GM21423 (cell line): ENCODE measurements around the gene TPH2.

Source experiments
- ATAC-seq: cut with Tn5 transposase; IDR thresholded peaks from one replicate; pipeline ENCODE4 v1.9.1; 2021; ENCODE audit warnings: mild to moderate bottlenecking, moderate library complexity; ENCODE audit not compliant: unreplicated experiment

Gene TPH2

GRCh38 chr12:72030277-72030676 is 91.6 kb downstream of the TPH2 start:
- ATAC-seq, result no peak

- no peak for ATAC-seq
Observed at GRCh38 chr12:72031066-72031465, 92.4 kb downstream of the TPH2 start.

- no peak for ATAC-seq
Observed at GRCh38 chr12:72033991-72034390, 95.3 kb downstream of the TPH2 start.

- ATAC-seq, result no peak
Observed at GRCh38 chr12:72035625-72036024, 97.0 kb downstream of the TPH2 start.

- ATAC-seq, result no peak
Observed at GRCh38 chr12:72036393-72036792, 97.7 kb downstream of the TPH2 start.

- no peak for ATAC-seq
Observed at GRCh38 chr12:72037006-72037795, 98.6 kb downstream of the TPH2 start.

- no peak for ATAC-seq
Observed at GRCh38 chr12:72041811-72042210, 103.2 kb downstream of the TPH2 start.

GRCh38 chr12:72053604-72054003 is 115.0 kb downstream of the TPH2 start:
- ATAC-seq, result no peak

GRCh38 chr12:72054511-72054910 is 115.9 kb downstream of the TPH2 start:
- no peak for ATAC-seq

- no peak for ATAC-seq
Observed at GRCh38 chr12:72057330-72057914, 118.8 kb downstream of the TPH2 start.

- no peak for ATAC-seq
Observed at GRCh38 chr12:72063073-72063472, 124.4 kb downstream of the TPH2 start.

- ATAC-seq, result no peak
Observed at GRCh38 chr12:72071030-72071429, 132.4 kb downstream of the TPH2 start.

GRCh38 chr12:72072592-72073212 is 134.1 kb downstream of the TPH2 start:
- ATAC-seq, result no peak

GRCh38 chr12:72074065-72074464 is 135.4 kb downstream of the TPH2 start:
- ATAC-seq, result no peak

- ATAC-seq, result no peak
Observed at GRCh38 chr12:72074956-72075355, 136.3 kb downstream of the TPH2 start.

GRCh38 chr12:72075401-72075800 is 136.8 kb downstream of the TPH2 start:
- ATAC-seq, result no peak

GRCh38 chr12:72075891-72076557 is 137.4 kb downstream of the TPH2 start:
- no peak for ATAC-seq

GRCh38 chr12:72076558-72076915 is 137.9 kb downstream of the TPH2 start:
- no peak for ATAC-seq

GRCh38 chr12:72077111-72077820 is 138.6 kb downstream of the TPH2 start:
- ATAC-seq, result no peak

GRCh38 chr12:72081777-72082176 is 143.1 kb downstream of the TPH2 start:
- ATAC-seq, result no peak
